Purkinje cell (primary cell): ENCODE data around the gene SNX2. TPM values are rescaled to one million over a fixed set of nuclear protein-coding genes. Genes with fewer than 3 reads are reported as not detected.

ENCODE experiments used
- polyA plus RNA-seq: library from polyadenylated mRNA; unstranded; fragments of >200 nt; fragmentation: Nextera tagmentation; gene quantifications from 2 replicates; pipeline ENCODE4 v1.2.1, GENCODE V29; 2014

Gene SNX2
- polyA plus RNA-seq, result 333 and 373 TPM in 2 replicates

GRCh38 chr5:122774861-122775549, at the start of gene SNX2:
SNX2 (plus strand) TSS chr5:122775080; CDS start chr5:122775104, 24 bp downstream.

GRCh38 chr5:122845229-122846050, 70.6 kb downstream of the SNX2 start, which contains the start of gene SNX24:
SNX24 (plus strand) TSS chr5:122845613; CDS start chr5:122845634, 21 bp downstream.

Other genes with a start within 250 kb of the SNX2 start
- 25.3 and 25.9 TPM in 2 replicates for gene SNX24, start 70.5 kb downstream of the SNX2 start, polyA plus RNA-seq